WTC11 (cell line): ENCODE measurements around the gene PPP1R9A.

Experiments
- OVOL2 ChIP-seq: fragments of 250-450 bp; sonication (Bioruptor Pico); IDR thresholded peaks from 2 replicates; pipeline ENCODE4 v1.9.0; 2021; ENCODE audit warnings: mild to moderate bottlenecking, borderline replicate concordance
- SP1 ChIP-seq: sonication (generic); formaldehyde crosslinking; conservative IDR thresholded peaks from 2 replicates; pipeline ENCODE4 v1.8.1; 2022; ENCODE audit warnings: missing genetic modification reagents
- TF ChIP-seq, protein P1 (sequence below): fragments of 200-600 bp; IDR thresholded peaks from 2 replicates; pipeline ENCODE4 v1.8.0; 2022; ENCODE audit warnings: antibody characterized with exemption
- TF ChIP-seq, protein P2 (sequence below): sonication (generic); formaldehyde crosslinking; IDR thresholded peaks from 2 replicates; pipeline ENCODE4 v1.8.1; 2022; ENCODE audit warnings: low read depth, missing genetic modification reagents, borderline replicate concordance

DNA sequence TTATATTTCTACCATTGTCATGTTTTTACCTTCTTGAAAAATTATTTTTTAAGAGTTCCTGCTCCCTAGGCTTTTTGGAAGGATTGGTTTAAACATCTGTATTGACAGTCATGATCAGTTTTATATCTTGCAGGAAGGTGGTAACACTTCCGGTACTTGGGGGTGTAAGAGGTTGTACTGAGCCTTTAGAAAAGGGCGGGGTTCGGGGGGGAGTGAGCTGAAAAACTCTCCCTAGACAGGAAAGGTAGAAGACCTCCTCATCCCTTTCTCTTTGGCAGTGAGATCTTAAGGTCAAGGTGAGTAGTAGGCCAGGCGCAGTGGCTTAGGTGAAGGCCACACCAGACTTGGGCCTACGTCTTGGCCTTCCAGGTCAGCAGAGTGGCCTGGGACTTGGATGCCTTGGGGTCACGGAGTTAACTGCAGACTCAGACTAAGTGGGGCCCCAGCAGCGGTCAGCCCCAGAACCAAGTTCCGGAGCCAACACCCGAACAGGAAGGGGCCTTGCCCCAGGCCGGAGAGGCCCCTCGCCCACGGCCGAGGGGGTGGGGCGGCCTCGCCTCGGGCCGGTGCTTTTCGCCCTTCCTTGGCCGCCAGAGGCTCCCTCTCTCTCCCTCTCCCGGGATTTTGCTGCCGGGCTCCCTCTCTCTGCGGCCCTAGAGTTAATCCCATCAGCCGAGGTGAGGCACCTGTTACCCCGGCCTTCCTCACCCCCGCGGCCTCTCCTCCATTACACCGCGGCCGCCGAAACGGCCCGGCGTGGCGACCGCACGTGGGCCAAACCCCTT is at the start of gene PPP1R9A:
- TF ChIP-seq, protein P1, sequence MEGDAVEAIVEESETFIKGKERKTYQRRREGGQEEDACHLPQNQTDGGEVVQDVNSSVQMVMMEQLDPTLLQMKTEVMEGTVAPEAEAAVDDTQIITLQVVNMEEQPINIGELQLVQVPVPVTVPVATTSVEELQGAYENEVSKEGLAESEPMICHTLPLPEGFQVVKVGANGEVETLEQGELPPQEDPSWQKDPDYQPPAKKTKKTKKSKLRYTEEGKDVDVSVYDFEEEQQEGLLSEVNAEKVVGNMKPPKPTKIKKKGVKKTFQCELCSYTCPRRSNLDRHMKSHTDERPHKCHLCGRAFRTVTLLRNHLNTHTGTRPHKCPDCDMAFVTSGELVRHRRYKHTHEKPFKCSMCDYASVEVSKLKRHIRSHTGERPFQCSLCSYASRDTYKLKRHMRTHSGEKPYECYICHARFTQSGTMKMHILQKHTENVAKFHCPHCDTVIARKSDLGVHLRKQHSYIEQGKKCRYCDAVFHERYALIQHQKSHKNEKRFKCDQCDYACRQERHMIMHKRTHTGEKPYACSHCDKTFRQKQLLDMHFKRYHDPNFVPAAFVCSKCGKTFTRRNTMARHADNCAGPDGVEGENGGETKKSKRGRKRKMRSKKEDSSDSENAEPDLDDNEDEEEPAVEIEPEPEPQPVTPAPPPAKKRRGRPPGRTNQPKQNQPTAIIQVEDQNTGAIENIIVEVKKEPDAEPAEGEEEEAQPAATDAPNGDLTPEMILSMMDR: no peak
- no peak for TF ChIP-seq SP1 (CRISPR knock-in tag)
- TF ChIP-seq OVOL2 (CRISPR knock-in tag): no peak
- TF ChIP-seq, protein P2, sequence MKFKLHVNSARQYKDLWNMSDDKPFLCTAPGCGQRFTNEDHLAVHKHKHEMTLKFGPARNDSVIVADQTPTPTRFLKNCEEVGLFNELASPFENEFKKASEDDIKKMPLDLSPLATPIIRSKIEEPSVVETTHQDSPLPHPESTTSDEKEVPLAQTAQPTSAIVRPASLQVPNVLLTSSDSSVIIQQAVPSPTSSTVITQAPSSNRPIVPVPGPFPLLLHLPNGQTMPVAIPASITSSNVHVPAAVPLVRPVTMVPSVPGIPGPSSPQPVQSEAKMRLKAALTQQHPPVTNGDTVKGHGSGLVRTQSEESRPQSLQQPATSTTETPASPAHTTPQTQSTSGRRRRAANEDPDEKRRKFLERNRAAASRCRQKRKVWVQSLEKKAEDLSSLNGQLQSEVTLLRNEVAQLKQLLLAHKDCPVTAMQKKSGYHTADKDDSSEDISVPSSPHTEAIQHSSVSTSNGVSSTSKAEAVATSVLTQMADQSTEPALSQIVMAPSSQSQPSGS (CRISPR knock-in tag): no peak
